IMR-90 (cell line): ENCODE data around the gene ANKRD13A. TPM values are rescaled to one million over a fixed set of nuclear protein-coding genes. Genes with fewer than 3 reads are reported as not detected.

Experiments
- ATAC-seq: fragments of 200-7000 bp; cut with Tn5 transposase; 2 replicates; pipeline ENCODE4 v1.9.1; 2020; ENCODE audit warnings: low read depth, mild to moderate bottlenecking, moderate library complexity
- BruUV-seq: library from RNA; stranded (reverse); fragments of 400-500 nt; replicated peaks from 2 replicates; lab custom pipeline; 2021; lab: Mats Ljungman, UMichigan
- CTCF ChIA-PET: fragments of 300-600 bp; formaldehyde crosslinking; extraction: SDS; loops from one replicate; lab custom pipeline; 2021; ENCODE audit warnings: antibody characterized with exemption; lab: Yijun Ruan, JAX
- POLR2A ChIA-PET: fragments of 300-600 bp; sonication (Branson Sonifier 250); formaldehyde crosslinking; loops from one replicate; lab custom pipeline; 2022; ENCODE audit warnings: antibody characterized with exemption; ENCODE audit not compliant: unreplicated experiment; lab: Charles Lee
- DNase-seq: peaks from one replicate; pipeline ENCODE4 v3.0.0; 2013
- H2AFZ ChIP-seq: replicated peaks from 2 replicates; pipeline ENCODE3; 2013; ENCODE audit warnings: low read length, mild to moderate bottlenecking; ENCODE audit not compliant: poor library complexity
- H2AK5ac ChIP-seq: 2 replicates; pipeline ENCODE4 v1.6.1; 2013; ENCODE audit warnings: low read depth, low read length, inconsistent platforms
- H2AK9ac ChIP-seq: replicated peaks from 2 replicates; pipeline ENCODE3; 2013; ENCODE audit warnings: mild to moderate bottlenecking, low read depth, low read length, moderate library complexity; ENCODE audit not compliant: poor library complexity
- H2BK120ac ChIP-seq: 2 replicates; pipeline ENCODE4 v1.6.1; 2013; ENCODE audit warnings: low read depth, low read length, inconsistent platforms
- H2BK15ac ChIP-seq: 3 replicates; pipeline ENCODE4 v1.6.1; 2013; ENCODE audit warnings: low read depth, low read length, inconsistent platforms
- H2BK20ac ChIP-seq: 2 replicates; pipeline ENCODE4 v1.6.1; 2013; ENCODE audit warnings: low read depth, mild to moderate bottlenecking, inconsistent platforms, low read length, moderate library complexity
- H2BK5ac ChIP-seq: 2 replicates; pipeline ENCODE4 v1.6.1; 2013; ENCODE audit warnings: mild to moderate bottlenecking, low read depth, low read length, inconsistent platforms; ENCODE audit not compliant: poor library complexity, severe bottlenecking
- H3K14ac ChIP-seq: replicated peaks from 2 replicates; pipeline ENCODE4 v1.6.1; 2013; ENCODE audit warnings: low read depth, low read length, inconsistent platforms
- H3K18ac ChIP-seq: 2 replicates; pipeline ENCODE4 v1.6.1; 2013; ENCODE audit warnings: low read depth, low read length, control low read depth
- H3K23ac ChIP-seq: 2 replicates; pipeline ENCODE4 v1.6.1; 2013; ENCODE audit warnings: low read depth, low read length, inconsistent platforms
- H3K27ac ChIP-seq: 2 replicates; pipeline ENCODE4 v1.5.1; 2013; ENCODE audit warnings: mild to moderate bottlenecking, control low read depth, low read length; ENCODE audit not compliant: insufficient read depth
- H3K27me3 ChIP-seq: 2 replicates; pipeline ENCODE4 v1.6.1; 2013; ENCODE audit warnings: low read length; ENCODE audit not compliant: control insufficient read depth, insufficient read depth
- H3K36me3 ChIP-seq: 2 replicates; pipeline ENCODE4 v1.6.1; 2013; ENCODE audit warnings: low read length, mixed read lengths; ENCODE audit not compliant: control insufficient read depth, insufficient read depth
- H3K4ac ChIP-seq: 2 replicates; pipeline ENCODE4 v1.6.1; 2013; ENCODE audit warnings: low read depth, low read length, inconsistent platforms
- H3K4me1 ChIP-seq: 2 replicates; pipeline ENCODE4 v1.6.1; 2013; ENCODE audit warnings: low read length, mixed read lengths; ENCODE audit not compliant: control insufficient read depth, insufficient read depth
- H3K4me2 ChIP-seq: 2 replicates; pipeline ENCODE4 v1.6.1; 2013; ENCODE audit warnings: low read depth, mild to moderate bottlenecking, control low read depth, low read length, moderate library complexity
- H3K4me3 ChIP-seq: 2 replicates; pipeline ENCODE4 v1.5.1; 2013; ENCODE audit warnings: low read depth, mild to moderate bottlenecking, control low read depth, low read length, moderate library complexity; ENCODE audit not compliant: insufficient read depth
- H3K56ac ChIP-seq: 2 replicates; pipeline ENCODE4 v1.6.1; 2013; ENCODE audit warnings: low read length, inconsistent platforms; ENCODE audit not compliant: insufficient read depth; ENCODE audit errors: extremely low read depth
- H3K79me1 ChIP-seq, 2 experiments: 2 replicates each; pipeline ENCODE4 v1.6.1; 2013; ENCODE audit warnings: low read length in 2 of 2, inconsistent platforms in 1 of 2, low read depth in 1 of 2
- H3K9ac ChIP-seq: 2 replicates; pipeline ENCODE4 v1.6.1; 2013; ENCODE audit warnings: low read depth, low read length, control low read depth
- H3K9me1 ChIP-seq: 2 replicates; pipeline ENCODE4 v1.6.1; 2013; ENCODE audit warnings: low read length, inconsistent platforms; ENCODE audit not compliant: insufficient read depth
- H3K9me3 ChIP-seq: 2 replicates; pipeline ENCODE4 v1.6.1; 2013; ENCODE audit warnings: low read length; ENCODE audit not compliant: control insufficient read depth, insufficient read depth
- H4K20me1 ChIP-seq: 2 replicates; pipeline ENCODE4 v1.6.1; 2013; ENCODE audit warnings: low read length, inconsistent platforms; ENCODE audit not compliant: insufficient read depth
- H4K5ac ChIP-seq: 2 replicates; pipeline ENCODE4 v1.6.1; 2013; ENCODE audit warnings: mild to moderate bottlenecking, low read depth, low read length, control low read depth
- H4K8ac ChIP-seq, 2 experiments: 2 replicates each; pipeline ENCODE4 v1.6.1; 2013; ENCODE audit warnings: low read depth in 2 of 2, low read length in 2 of 2, control low read depth in 1 of 2, inconsistent platforms in 1 of 2
- H4K91ac ChIP-seq: 2 replicates; pipeline ENCODE4 v1.6.1; 2013; ENCODE audit warnings: low read depth, low read length, inconsistent platforms; ENCODE audit not compliant: insufficient read depth
- BHLHE40 ChIP-seq: fragments of 150-350 bp; IDR thresholded peaks from 2 replicates; pipeline ENCODE4 v1.6.1; 2016; ENCODE audit warnings: mild to moderate bottlenecking, low read depth, low read length
- CEBPB ChIP-seq: IDR thresholded peaks from 2 replicates; pipeline ENCODE4 v1.6.1; 2012; ENCODE audit warnings: low read depth, low read length, improper control_type of control experiment
- FOS ChIP-seq: fragments of 150-350 bp; IDR thresholded peaks from 2 replicates; pipeline ENCODE4 v1.6.1; 2016; ENCODE audit warnings: low read depth, low read length
- MAFK ChIP-seq: IDR thresholded peaks from 2 replicates; pipeline ENCODE4 v1.6.1; 2012; ENCODE audit warnings: low read depth, low read length, improper control_type of control experiment
- MXI1 ChIP-seq: IDR thresholded peaks from 2 replicates; pipeline ENCODE4 v1.6.1; 2012; ENCODE audit warnings: low read depth, mild to moderate bottlenecking, low read length, moderate library complexity, borderline replicate concordance
- NFE2L2 ChIP-seq: fragments of 150-350 bp; IDR thresholded peaks from 2 replicates; pipeline ENCODE4 v1.6.1; 2016; ENCODE audit warnings: low read depth, mild to moderate bottlenecking, low read length
- RAD21 ChIP-seq: IDR thresholded peaks from 2 replicates; pipeline ENCODE4 v1.6.1; 2012; ENCODE audit warnings: low read length, improper control_type of control experiment
- WGBS, 2 experiments: methylation state at CpG; one replicate each; pipeline versions ENCODE4 v1.1.5 to v1.1.7; 2013; ENCODE audit warnings: missing lambda C conversion rate in 2 of 2; ENCODE audit not compliant: insufficient read length in 1 of 2; ENCODE audit errors: extremely low coverage in 2 of 2; 5-methylcytosine and 5-hydroxymethylcytosine counted together
- dilution Hi-C: fragments of 300-500 bp; cut with HindIII; formaldehyde crosslinking; loops from one replicate; pipeline ENCODE4 v1.14.3; 2018; ENCODE audit warnings: low sequenced_read_pairs; ENCODE audit not compliant: unreplicated experiment
- in situ Hi-C: fragments of 300-500 bp; cut with MboI; formaldehyde crosslinking; loops from 3 replicates; pipeline ENCODE4 v1.14.3; 2019; ENCODE audit warnings: low sequenced_read_pairs, inconsistent platforms, mixed read lengths
- intact Hi-C: fragments of 100-400 bp; cut with micrococcal nuclease; formaldehyde crosslinking; loops from 2 replicates; pipeline ENCODE4 v1.10.0; 2022
- polyA plus RNA-seq, 3 experiments: library from polyadenylated mRNA; depleted of rRNA; stranded (reverse); fragments of >200 nt; gene quantifications; 2 replicates each; pipeline ENCODE4 v1.2.3, GENCODE V29; 2012; ENCODE audit warnings: low replicate concordance in 1 of 3
- total RNA-seq: library from RNA; depleted of rRNA; stranded (reverse); fragments of >200 nt; gene quantifications from 2 replicates; pipeline ENCODE4 v1.2.3, GENCODE V29; 2012
- TF ChIP-seq, protein P1 (sequence below): conservative IDR thresholded peaks from 2 replicates; pipeline ENCODE4 v1.5.1; 2012; ENCODE audit warnings: mild to moderate bottlenecking, low read depth, low read length, improper control_type of control experiment

The ANKRD13A gene
- total and polyA plus RNA-seq, 2 of the 4 experiments (the other 2 are of a cell fraction), result 299 to 449 TPM

DNA sequence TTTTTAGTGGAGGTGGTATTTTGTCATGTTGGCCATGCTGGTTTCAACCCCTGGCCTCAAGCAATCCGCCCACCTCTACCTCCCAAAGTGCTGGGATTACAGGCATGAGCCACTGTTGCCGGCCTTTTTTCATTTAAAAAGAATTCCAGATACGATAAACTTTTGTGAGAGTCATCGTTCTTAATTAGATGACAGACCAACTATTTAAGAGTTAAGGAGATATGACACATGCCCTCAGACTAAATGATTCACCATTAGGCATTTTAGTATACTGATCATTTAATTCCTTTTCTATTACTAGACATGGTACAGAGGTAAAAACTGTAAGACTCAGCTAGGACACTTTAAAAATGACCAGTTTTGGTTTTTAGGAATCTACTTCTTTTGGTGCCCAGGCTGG lies 2.4 kb downstream of the ANKRD13A start:
- no CpG with 5 or more reads among the region's 4 CpGs for WGBS, 2 experiments
- H4K91ac ChIP-seq, result peak overlapping the region; percentile 70; the same call in 1 of the 2 replicates
- BruUV-seq, result no TSS peak
- H2BK15ac ChIP-seq, result 0 out of 3 replicates have a peak overlapping the region, but pooled peaks have one; percentile 77
- peak overlapping the region; percentile 86 for H3K18ac ChIP-seq
- intact Hi-C loops, result loop anchor here (1.0 kb wide), 1 partner anchor 22 kb away; no protein-coding TSS in a partner anchor
- peaks cover 14% of the 10 kb centered on the region for H3K9me1 ChIP-seq
- H3K56ac ChIP-seq, result peak overlapping the region; percentile 86; the same call in 1 of the 2 replicates
- DNase-seq (peak; percentile 92), ATAC-seq (peak; percentile 42)
- H3K36me3 ChIP-seq, result peaks cover 10% of the 10 kb centered on the region
- peak overlapping the region; percentile 78 for H2BK120ac ChIP-seq
- in situ Hi-C loops, result no loop called here
- H2BK5ac ChIP-seq, result peak overlapping the region; percentile 96
- TF ChIP-seq, protein P1, sequence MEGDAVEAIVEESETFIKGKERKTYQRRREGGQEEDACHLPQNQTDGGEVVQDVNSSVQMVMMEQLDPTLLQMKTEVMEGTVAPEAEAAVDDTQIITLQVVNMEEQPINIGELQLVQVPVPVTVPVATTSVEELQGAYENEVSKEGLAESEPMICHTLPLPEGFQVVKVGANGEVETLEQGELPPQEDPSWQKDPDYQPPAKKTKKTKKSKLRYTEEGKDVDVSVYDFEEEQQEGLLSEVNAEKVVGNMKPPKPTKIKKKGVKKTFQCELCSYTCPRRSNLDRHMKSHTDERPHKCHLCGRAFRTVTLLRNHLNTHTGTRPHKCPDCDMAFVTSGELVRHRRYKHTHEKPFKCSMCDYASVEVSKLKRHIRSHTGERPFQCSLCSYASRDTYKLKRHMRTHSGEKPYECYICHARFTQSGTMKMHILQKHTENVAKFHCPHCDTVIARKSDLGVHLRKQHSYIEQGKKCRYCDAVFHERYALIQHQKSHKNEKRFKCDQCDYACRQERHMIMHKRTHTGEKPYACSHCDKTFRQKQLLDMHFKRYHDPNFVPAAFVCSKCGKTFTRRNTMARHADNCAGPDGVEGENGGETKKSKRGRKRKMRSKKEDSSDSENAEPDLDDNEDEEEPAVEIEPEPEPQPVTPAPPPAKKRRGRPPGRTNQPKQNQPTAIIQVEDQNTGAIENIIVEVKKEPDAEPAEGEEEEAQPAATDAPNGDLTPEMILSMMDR, result no peak
- TF ChIP-seq MXI1 (no peak), MAFK (peak; percentile 20; the same call in 1 of the 2 replicates), NFE2L2 (no peak), FOS (peak; percentile 66), RAD21 (no peak), BHLHE40 (peak; percentile 58; the same call in 1 of the 2 replicates), CEBPB (0 out of 2 replicates have a peak, but pooled peaks have one; percentile 14)
- H2BK20ac ChIP-seq, result peak overlapping the region; percentile 54; the same call in 1 of the 2 replicates
- H3K14ac ChIP-seq, result peak overlapping the region; percentile 70; the same call in 1 of the 2 replicates
- H2AFZ ChIP-seq, result no peak overlapping the region
- H3K27me3 ChIP-seq, result no peaks in the 10 kb centered on the region
- peak overlapping the region; percentile 75 for H3K4ac ChIP-seq
- H4K5ac ChIP-seq, result peak overlapping the region; percentile 81
- peaks cover 15 to 32% of the 10 kb centered on the region in 2 experiments; a peak in 3 of 4 replicates for H3K79me1 ChIP-seq
- H3K4me1 ChIP-seq, result peaks cover 15% of the 10 kb centered on the region
- peak overlapping the region; percentile 64; the same call in 1 of the 2 replicates for H3K4me3 ChIP-seq
- CTCF ChIA-PET, result interaction anchor here (0.6 to 1.3 kb wide), 3 partner anchors 22 to 448 kb away, joined by 3 to 4 read pairs (median 3); partner anchors contain the start of gene ARPC3
- H2AK5ac ChIP-seq, result peak overlapping the region; percentile 92
- H4K20me1 ChIP-seq, result peaks cover 34% of the 10 kb centered on the region
- H3K4me2 ChIP-seq, result peak overlapping the region; percentile 86
- H2AK9ac ChIP-seq, result no peak overlapping the region
- peak overlapping the region; percentile 84 for H3K9ac ChIP-seq
- H4K8ac ChIP-seq, result peak overlapping the region; percentile 81
- POLR2A ChIA-PET, result no interaction called here
- dilution Hi-C loops, result no loop called here
- H3K27ac ChIP-seq, result peak overlapping the region; percentile 95
- H3K23ac ChIP-seq, result peak overlapping the region; percentile 69
- no peaks in the 10 kb centered on the region for H3K9me3 ChIP-seq
